HG03280 (cell line): ENCODE data around the gene TMEM132C.

ENCODE experiments used
- ATAC-seq: cut with Tn5 transposase; IDR thresholded peaks from one replicate; pipeline ENCODE4 v1.9.1; 2021; ENCODE audit warnings: mild to moderate bottlenecking, moderate library complexity; ENCODE audit not compliant: unreplicated experiment

TMEM132C gene

GRCh38 chr12:128693771-128694170 is 426.8 kb downstream of the TMEM132C start:
- no peak for ATAC-seq

GRCh38 chr12:128694445-128694844 is 427.5 kb downstream of the TMEM132C start:
- ATAC-seq, result no peak

- no peak for ATAC-seq
Observed at GRCh38 chr12:128695697-128696096, 428.7 kb downstream of the TMEM132C start.

- no peak for ATAC-seq
Observed at GRCh38 chr12:128698301-128698972, 431.5 kb downstream of the TMEM132C start.

GRCh38 chr12:128699106-128699505 is 432.1 kb downstream of the TMEM132C start:
- ATAC-seq, result no peak

GRCh38 chr12:128702371-128702770 is 435.4 kb downstream of the TMEM132C start:
- no peak for ATAC-seq

- no peak for ATAC-seq
Observed at GRCh38 chr12:128705140-128705539, 438.2 kb downstream of the TMEM132C start.

- ATAC-seq, result no peak
Observed at GRCh38 chr12:128707488-128707887, 440.5 kb downstream of the TMEM132C start.

GRCh38 chr12:128708789-128709188 is 441.8 kb downstream of the TMEM132C start:
- no peak for ATAC-seq

- ATAC-seq, result no peak
Observed at GRCh38 chr12:128709660-128710059, 442.7 kb downstream of the TMEM132C start.

- no peak for ATAC-seq
Observed at GRCh38 chr12:128711486-128711885, 444.5 kb downstream of the TMEM132C start.

GRCh38 chr12:128712622-128713021 is 445.7 kb downstream of the TMEM132C start:
- ATAC-seq, result no peak

GRCh38 chr12:128715485-128715884 is 448.5 kb downstream of the TMEM132C start:
- no peak for ATAC-seq

GRCh38 chr12:128724468-128725046 is 457.6 kb downstream of the TMEM132C start:
- ATAC-seq, result no peak

GRCh38 chr12:128726886-128727285 is 459.9 kb downstream of the TMEM132C start:
- no peak for ATAC-seq

GRCh38 chr12:128727461-128727860 is 460.5 kb downstream of the TMEM132C start:
- ATAC-seq, result no peak

- no peak for ATAC-seq
Observed at GRCh38 chr12:128727999-128728398, 461.0 kb downstream of the TMEM132C start.

- ATAC-seq, result no peak
Observed at GRCh38 chr12:128729628-128730121, 462.7 kb downstream of the TMEM132C start.

- ATAC-seq, result no peak
Observed at GRCh38 chr12:128734371-128734770, 467.4 kb downstream of the TMEM132C start.

GRCh38 chr12:128737292-128737966 is 470.5 kb downstream of the TMEM132C start:
- no peak for ATAC-seq

GRCh38 chr12:128743916-128744315 is 476.9 kb downstream of the TMEM132C start:
- ATAC-seq, result no peak
